D721Med (cell line): ENCODE results near the gene OR2J3.
"Not testable (repeated sequence)": the region's sequence is repeated elsewhere in the genome, so short reads cannot be mapped to it uniquely, and the experiment has no call there.

Experiments used
- DNase-seq: peaks from one replicate; pipeline ENCODE4 v3.0.0; 2011; ENCODE audit warnings: low spot score; ENCODE audit not compliant: insufficient read length
- FAIRE-seq: peaks from 2 replicates; lab custom pipeline; 2011; peaks lifted over from hg19 to GRCh38; lab: Jason Lieb, UNC
- CTCF ChIP-seq: IDR thresholded peaks from 2 replicates; pipeline ENCODE4 v1.5.1; 2012; ENCODE audit warnings: mild to moderate bottlenecking, control low read depth; ENCODE audit not compliant: insufficient read depth; ENCODE audit errors: missing control alignments

OR2J3 gene

GRCh38 chr6:29097803-29098202 lies 10.1 kb upstream of the OR2J3 start:
- no peak for TF ChIP-seq CTCF
- FAIRE-seq (no peak), DNase-seq (no peak)

- DNase-seq (no peak), FAIRE-seq (no peak)
- no peak for TF ChIP-seq CTCF
Observed at GRCh38 chr6:29099190-29099589, 8.7 kb upstream of the OR2J3 start, which contains the start of gene OR2J1. TSS of gene OR2J1 (plus strand) at chr6:29099490. CDS start at chr6:29100943, 1,453 bp downstream.

DNA sequence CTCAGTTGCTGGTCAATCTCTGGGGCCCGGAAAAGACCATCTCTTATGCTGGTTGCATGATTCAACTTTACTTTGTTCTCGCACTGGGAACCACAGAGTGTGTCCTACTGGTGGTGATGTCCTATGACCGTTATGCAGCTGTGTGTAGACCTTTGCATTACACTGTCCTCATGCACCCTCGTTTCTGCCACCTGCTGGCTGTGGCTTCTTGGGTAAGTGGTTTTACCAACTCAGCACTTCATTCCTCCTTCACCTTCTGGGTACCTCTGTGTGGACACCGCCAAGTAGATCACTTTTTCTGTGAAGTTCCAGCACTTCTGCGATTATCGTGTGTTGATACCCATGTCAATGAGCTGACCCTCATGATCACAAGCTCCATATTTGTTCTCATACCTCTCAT lies 4.3 kb downstream of the OR2J3 start:
- DNase-seq (no peak), FAIRE-seq (no peak)
- TF ChIP-seq CTCF, result no peak

DNA sequence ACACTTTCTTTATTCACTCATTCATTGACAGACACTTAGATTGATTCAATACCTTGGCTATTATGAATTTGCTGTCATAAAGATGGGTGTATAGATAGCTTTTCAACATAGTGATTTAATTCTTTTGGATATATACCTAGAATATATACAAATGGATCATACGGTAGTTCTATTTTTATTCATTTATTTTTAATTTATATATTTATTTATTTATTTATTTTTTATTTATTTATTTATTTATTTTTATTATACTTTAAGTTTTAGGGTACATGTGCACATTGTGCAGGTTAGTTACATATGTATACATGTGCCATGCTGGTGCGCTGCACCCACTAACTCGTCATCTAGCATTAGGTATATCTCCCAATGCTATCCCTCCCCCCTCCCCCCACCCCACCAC lies 7.1 kb downstream of the OR2J3 start:
- DNase-seq, FAIRE-seq: not testable (repeated sequence)

- no peak for FAIRE-seq
- DNase-seq, result no peak
Observed at GRCh38 chr6:29129326-29130012, 21.6 kb downstream of the OR2J3 start.

GRCh38 chr6:29130644-29131043 lies 22.8 kb downstream of the OR2J3 start:
- FAIRE-seq (no peak), DNase-seq (no peak)
- TF ChIP-seq CTCF, result no peak

More at GRCh38 chr6:29129326-29130012, 21.6 kb downstream of the OR2J3 start:
- TF ChIP-seq CTCF, result no peak

DNA sequence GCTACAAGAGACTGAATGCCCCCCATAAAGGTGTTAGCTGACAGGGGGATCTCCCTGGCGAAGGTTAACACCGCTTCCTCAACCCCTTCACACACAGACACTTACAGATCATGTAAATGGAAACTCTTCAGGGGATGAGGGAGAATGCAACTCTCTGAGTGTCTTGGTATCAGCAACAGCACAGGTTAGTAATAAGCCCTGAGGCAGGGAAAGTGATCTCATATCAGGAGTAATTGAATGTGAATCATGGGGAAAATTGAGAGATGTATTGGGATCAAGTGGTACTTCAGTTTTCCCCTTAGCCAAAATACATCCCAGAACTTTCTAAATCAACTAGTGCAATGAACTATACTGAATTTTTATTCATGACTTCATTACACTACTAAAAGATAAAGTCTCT lies 23.8 kb downstream of the OR2J3 start:
- TF ChIP-seq CTCF, result no peak
- FAIRE-seq, result no peak
- DNase-seq, result no peak

GRCh38 chr6:29137724-29138123 lies 29.9 kb downstream of the OR2J3 start:
- DNase-seq (no peak), FAIRE-seq (no peak)
- TF ChIP-seq CTCF, result no peak
